ENCODE measurements around the gene MYZAP.

Gene MYZAP, protein sequence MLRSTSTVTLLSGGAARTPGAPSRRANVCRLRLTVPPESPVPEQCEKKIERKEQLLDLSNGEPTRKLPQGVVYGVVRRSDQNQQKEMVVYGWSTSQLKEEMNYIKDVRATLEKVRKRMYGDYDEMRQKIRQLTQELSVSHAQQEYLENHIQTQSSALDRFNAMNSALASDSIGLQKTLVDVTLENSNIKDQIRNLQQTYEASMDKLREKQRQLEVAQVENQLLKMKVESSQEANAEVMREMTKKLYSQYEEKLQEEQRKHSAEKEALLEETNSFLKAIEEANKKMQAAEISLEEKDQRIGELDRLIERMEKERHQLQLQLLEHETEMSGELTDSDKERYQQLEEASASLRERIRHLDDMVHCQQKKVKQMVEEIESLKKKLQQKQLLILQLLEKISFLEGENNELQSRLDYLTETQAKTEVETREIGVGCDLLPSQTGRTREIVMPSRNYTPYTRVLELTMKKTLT

DNA sequence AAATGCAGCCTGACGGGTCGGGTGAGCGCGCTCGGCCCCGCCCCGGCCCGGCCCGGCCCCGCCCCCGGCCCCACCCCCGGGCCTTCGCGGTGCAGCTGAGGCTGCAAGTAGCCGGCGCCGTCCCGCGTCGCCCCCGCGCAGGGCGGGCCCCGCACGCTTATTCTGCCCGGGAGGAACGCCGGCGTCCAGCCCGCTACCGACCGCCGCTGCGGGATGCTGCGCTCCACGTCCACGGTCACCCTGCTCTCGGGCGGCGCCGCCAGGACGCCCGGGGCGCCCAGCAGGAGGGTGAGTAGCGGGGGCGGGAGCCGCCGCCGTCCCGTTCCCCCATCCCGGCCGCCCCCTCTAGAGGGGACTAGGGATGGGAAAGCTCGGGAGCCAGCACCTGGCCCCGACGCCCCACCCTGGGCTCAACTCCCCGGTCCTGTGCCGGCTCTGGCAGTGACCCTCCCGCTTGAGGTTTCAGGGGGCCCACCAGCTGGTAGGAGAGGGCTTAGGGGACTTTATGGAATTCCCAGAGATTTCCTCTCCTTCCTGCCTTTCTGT lies at the start of gene MYZAP:
MYZAP (plus strand) TSS at position 83 of the 546 bp plus-strand sequence; CDS start at position 214, 131 bp downstream.
- Mint-ChIP-seq H3K9me3 (no peaks in the 10 kb centered on the region), H3K36me3 (ENCODE audit: insufficient read depth) (no peaks in the 10 kb centered on the region), H3K27me3 (peaks cover 69% of the 10 kb centered on the region), H3K4me3 (no peak within 1 kb of the TSS), H3K27ac (ENCODE audit: low read depth) (no peak within 1 kb of the TSS), H3K4me1 (peaks cover 4% of the 10 kb centered on the region)
- ATAC-seq (replicated peaks; ENCODE audit: extremely low read depth, poor library complexity, severe bottlenecking) (no peak), DNase-seq (ENCODE audit: low spot score in 2 of 2) (no peak)

DNA sequence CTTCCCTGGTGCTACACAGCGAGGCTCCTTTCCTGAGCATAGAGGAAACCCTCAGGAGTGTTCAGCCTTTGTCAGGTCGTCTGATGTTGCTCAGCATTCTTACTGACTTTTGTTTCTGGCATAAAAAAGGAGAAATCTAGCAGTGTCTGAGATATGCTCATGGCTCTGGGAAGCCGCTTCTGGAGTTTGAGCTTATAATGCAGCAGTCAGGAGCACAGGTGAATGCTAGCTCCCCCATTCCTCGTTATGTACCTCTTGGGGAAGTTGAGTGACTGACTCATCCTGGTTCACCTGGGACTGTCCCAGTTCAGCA lies 49.2 kb upstream of the MYZAP start:
- no peak for DNase-seq (ENCODE audit: low spot score in 2 of 2)
- Mint-ChIP-seq H3K36me3 (ENCODE audit: insufficient read depth) (no peaks in the 10 kb centered on the region), H3K4me1 (no peaks in the 10 kb centered on the region), H3K9me3 (no peaks in the 10 kb centered on the region), H3K27ac (ENCODE audit: low read depth) (no peak overlapping the region), H3K4me3 (no peak overlapping the region), H3K27me3 (peaks cover 40% of the 10 kb centered on the region)
- ATAC-seq (replicated peaks; ENCODE audit: extremely low read depth, poor library complexity, severe bottlenecking): no peak

DNA sequence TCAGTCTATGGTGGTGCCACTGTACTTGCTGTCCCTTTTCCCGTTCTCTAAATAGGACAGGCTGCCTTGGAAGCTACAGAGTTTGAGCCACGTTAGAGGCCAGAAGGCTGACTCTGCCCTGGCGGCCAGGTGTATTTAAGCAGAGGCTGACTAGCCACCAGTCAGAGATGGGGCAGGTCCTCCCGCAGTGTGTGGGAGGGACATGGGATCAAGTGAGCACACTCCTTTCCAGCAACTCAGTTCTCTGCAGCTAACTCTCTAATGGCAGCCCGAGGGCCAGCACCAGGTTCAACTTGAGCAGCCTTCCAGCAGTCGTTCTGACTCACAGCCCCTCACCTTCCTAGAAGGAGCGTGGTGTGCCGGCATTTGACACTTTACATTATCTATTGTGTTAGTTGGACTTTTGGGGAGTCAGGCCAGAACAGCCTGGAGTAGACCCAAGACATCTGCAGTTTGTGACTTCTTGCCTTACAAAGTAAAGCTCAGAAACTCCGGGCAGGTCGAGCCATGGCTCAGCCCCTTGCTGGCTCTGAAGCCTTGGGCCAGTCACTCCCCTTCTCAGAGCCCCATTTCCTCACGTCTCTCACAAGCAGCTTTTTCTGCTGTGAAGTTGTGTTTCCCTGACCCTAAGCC lies 46.7 kb upstream of the MYZAP start:
- DNase-seq (ENCODE audit: low spot score in 2 of 2): no peak
- Mint-ChIP-seq H3K4me1 (no peaks in the 10 kb centered on the region), H3K27ac (ENCODE audit: low read depth) (no peak overlapping the region), H3K9me3 (no peaks in the 10 kb centered on the region), H3K27me3 (peaks cover 42% of the 10 kb centered on the region), H3K36me3 (ENCODE audit: insufficient read depth) (no peaks in the 10 kb centered on the region), H3K4me3 (no peak overlapping the region)
- ATAC-seq (replicated peaks; ENCODE audit: extremely low read depth, poor library complexity, severe bottlenecking): no peak

DNA sequence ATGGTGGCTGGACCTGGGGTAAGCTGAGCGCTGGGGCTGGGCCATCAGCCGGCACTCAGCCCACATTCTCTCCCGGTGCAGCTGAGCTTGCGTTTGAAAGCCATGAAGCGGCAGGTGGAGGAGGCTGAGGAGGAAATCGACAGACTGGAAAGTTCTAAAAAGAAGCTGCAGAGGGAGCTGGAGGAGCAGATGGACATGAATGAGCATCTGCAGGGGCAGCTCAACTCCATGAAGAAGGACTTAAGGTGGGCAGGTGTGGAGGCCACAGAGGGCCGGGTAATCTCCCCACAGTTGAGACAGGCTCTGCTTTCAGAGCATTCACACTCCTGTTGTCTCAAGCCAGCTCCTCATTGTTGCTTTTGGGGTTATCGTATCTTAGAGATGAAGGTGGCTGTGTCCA lies 45.7 kb upstream of the MYZAP start:
- H3K9me3 Mint-ChIP-seq: no peaks in the 10 kb centered on the region
- peaks cover 36% of the 10 kb centered on the region for H3K27me3 Mint-ChIP-seq
- no peak overlapping the region for H3K4me3 Mint-ChIP-seq
- no peaks in the 10 kb centered on the region for H3K36me3 Mint-ChIP-seq (ENCODE audit: insufficient read depth)
- H3K4me1 Mint-ChIP-seq: no peaks in the 10 kb centered on the region
- ATAC-seq (replicated peaks; ENCODE audit: extremely low read depth, poor library complexity, severe bottlenecking) (no peak), DNase-seq (ENCODE audit: low spot score in 2 of 2) (no peak)
- no peak overlapping the region for H3K27ac Mint-ChIP-seq (ENCODE audit: low read depth)

DNA sequence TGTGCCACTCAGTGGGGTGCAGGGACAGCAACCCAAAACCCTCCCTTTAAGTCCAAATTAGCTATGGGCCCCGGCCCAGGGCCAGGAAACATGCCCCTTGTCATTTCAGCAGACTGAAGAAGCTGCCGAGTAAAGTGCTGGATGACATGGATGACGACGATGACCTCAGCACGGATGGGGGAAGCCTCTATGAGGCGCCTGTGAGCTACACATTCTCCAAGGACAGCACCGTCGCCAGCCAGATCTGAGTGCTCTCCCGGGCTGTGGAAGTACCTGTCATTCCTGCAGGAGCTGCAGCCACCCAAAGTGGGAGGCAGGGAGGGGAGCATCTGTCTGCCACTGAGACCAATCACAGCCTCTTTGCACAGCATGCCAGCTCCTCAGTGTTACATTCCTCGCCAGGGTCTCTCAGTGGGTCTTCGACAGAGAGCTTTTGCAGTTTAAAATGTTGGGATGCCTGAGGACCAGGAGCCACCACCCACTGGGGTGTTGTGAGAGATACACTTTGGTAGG lies 44.4 kb upstream of the MYZAP start:
- Mint-ChIP-seq H3K4me3 (no peak overlapping the region), H3K27me3 (peaks cover 49% of the 10 kb centered on the region), H3K36me3 (ENCODE audit: insufficient read depth) (no peaks in the 10 kb centered on the region), H3K27ac (ENCODE audit: low read depth) (no peak overlapping the region), H3K9me3 (no peaks in the 10 kb centered on the region), H3K4me1 (no peaks in the 10 kb centered on the region)
- ATAC-seq (replicated peaks; ENCODE audit: extremely low read depth, poor library complexity, severe bottlenecking) (no peak), DNase-seq (ENCODE audit: low spot score in 2 of 2) (no peak)

DNA sequence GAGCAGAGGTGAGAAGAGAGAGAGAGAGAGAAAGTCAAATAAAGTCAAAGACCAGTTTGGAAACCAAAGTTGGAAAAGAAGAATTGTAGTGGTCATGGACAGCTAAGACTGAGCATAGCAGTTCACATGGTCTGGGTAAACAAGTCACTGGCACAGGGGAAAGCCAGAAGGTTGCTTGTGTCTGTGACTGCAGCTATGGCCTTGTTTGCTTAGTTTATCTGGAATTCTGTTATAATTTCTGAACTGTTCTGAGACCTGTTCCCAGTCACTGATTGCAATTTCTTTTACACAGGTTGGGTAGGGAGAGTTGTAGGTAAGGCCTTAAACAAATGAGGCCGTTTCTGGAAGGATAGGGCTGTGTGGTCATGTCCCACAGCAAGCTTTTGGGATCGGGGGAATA lies 43.4 kb upstream of the MYZAP start:
- H3K9me3 Mint-ChIP-seq: no peaks in the 10 kb centered on the region
- DNase-seq (ENCODE audit: low spot score in 2 of 2) (no peak), ATAC-seq (replicated peaks; ENCODE audit: extremely low read depth, poor library complexity, severe bottlenecking) (no peak)
- no peaks in the 10 kb centered on the region for H3K4me1 Mint-ChIP-seq
- H3K27me3 Mint-ChIP-seq: peaks cover 55% of the 10 kb centered on the region
- H3K27ac Mint-ChIP-seq (ENCODE audit: low read depth): no peak overlapping the region
- H3K4me3 Mint-ChIP-seq: no peak overlapping the region
- no peaks in the 10 kb centered on the region for H3K36me3 Mint-ChIP-seq (ENCODE audit: insufficient read depth)

DNA sequence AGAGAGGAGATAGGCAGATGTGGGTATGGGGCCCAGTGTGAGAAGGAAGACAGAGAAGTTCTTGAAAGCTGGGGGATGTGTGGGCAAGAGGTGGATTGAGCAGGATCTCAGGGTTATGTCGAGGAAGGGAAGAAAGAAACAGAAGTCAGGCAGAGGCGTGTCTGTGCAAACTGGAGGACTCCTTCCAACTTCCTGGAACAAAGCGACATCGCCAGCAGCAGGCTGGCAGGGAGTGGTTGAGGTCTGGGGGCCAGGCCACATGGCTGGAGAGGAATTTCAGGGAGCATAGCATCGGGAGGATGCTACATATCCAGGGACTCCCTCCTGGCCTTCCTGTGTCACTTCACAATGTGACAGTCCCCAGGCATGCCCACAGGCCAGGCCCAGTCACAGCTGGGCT lies 42.9 kb upstream of the MYZAP start:
- Mint-ChIP-seq H3K36me3 (ENCODE audit: insufficient read depth) (no peaks in the 10 kb centered on the region), H3K9me3 (no peaks in the 10 kb centered on the region), H3K4me3 (no peak overlapping the region), H3K4me1 (no peaks in the 10 kb centered on the region), H3K27me3 (peaks cover 60% of the 10 kb centered on the region), H3K27ac (ENCODE audit: low read depth) (no peak overlapping the region)
- ATAC-seq (replicated peaks; ENCODE audit: extremely low read depth, poor library complexity, severe bottlenecking) (no peak), DNase-seq (ENCODE audit: low spot score in 2 of 2) (no peak)

DNA sequence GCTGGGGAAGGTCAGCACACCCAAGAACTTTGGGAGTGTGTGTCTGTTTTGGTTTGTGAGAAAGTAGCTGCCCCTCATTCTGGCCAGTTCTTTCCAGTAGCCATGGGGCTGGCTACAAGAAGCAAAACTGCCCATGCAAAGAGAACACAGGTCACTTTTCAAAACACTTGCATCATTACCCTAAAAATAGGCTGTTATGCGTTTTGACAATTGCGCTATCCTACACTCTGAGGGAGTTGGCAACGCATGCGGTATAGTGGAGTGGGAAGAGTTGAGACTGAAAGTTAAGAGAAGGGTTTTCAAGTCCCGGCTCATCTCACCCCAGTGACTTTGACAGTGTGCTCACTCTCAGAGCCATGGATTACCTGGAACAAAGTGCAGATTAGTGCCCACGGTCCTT lies 41.8 kb upstream of the MYZAP start:
- no peak for ATAC-seq (replicated peaks; ENCODE audit: extremely low read depth, poor library complexity, severe bottlenecking)

DNA sequence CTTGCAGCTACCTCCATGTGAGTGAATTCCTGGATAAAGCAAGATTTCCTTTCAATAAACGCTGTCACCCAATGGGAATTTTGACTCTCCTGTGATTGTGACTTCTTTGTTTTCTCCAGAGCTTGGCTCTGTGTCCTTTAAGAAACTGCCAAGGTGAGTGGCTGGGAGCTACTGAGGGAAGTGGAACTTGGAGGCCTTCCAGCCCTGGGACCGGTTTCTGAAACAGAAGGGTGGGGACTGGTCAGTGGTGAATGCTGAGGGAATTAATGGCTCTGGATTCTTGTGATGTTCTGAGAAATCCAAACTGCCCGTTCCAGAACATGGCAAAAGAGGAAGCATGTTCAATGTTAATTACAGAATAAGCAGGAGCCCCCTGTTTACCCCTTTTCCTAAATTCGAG lies 41.1 kb upstream of the MYZAP start:
- DNase-seq (ENCODE audit: low spot score in 2 of 2) (no peak), ATAC-seq (replicated peaks; ENCODE audit: extremely low read depth, poor library complexity, severe bottlenecking) (no peak)
- H3K9me3 Mint-ChIP-seq: no peaks in the 10 kb centered on the region
- H3K4me1 Mint-ChIP-seq: no peaks in the 10 kb centered on the region
- H3K27ac Mint-ChIP-seq (ENCODE audit: low read depth): no peak overlapping the region
- no peak overlapping the region for H3K4me3 Mint-ChIP-seq
- H3K36me3 Mint-ChIP-seq (ENCODE audit: insufficient read depth): no peaks in the 10 kb centered on the region
- peaks cover 72% of the 10 kb centered on the region for H3K27me3 Mint-ChIP-seq

More for the DNA sequence above, 41.8 kb upstream of the MYZAP start:
- no peaks in the 10 kb centered on the region for H3K4me1 Mint-ChIP-seq
- DNase-seq (ENCODE audit: low spot score in 2 of 2): no peak
- H3K9me3 Mint-ChIP-seq: no peaks in the 10 kb centered on the region
- H3K36me3 Mint-ChIP-seq (ENCODE audit: insufficient read depth): no peaks in the 10 kb centered on the region
- no peak overlapping the region for H3K27ac Mint-ChIP-seq (ENCODE audit: low read depth)
- H3K27me3 Mint-ChIP-seq: peaks cover 71% of the 10 kb centered on the region
- H3K4me3 Mint-ChIP-seq: no peak overlapping the region

DNA sequence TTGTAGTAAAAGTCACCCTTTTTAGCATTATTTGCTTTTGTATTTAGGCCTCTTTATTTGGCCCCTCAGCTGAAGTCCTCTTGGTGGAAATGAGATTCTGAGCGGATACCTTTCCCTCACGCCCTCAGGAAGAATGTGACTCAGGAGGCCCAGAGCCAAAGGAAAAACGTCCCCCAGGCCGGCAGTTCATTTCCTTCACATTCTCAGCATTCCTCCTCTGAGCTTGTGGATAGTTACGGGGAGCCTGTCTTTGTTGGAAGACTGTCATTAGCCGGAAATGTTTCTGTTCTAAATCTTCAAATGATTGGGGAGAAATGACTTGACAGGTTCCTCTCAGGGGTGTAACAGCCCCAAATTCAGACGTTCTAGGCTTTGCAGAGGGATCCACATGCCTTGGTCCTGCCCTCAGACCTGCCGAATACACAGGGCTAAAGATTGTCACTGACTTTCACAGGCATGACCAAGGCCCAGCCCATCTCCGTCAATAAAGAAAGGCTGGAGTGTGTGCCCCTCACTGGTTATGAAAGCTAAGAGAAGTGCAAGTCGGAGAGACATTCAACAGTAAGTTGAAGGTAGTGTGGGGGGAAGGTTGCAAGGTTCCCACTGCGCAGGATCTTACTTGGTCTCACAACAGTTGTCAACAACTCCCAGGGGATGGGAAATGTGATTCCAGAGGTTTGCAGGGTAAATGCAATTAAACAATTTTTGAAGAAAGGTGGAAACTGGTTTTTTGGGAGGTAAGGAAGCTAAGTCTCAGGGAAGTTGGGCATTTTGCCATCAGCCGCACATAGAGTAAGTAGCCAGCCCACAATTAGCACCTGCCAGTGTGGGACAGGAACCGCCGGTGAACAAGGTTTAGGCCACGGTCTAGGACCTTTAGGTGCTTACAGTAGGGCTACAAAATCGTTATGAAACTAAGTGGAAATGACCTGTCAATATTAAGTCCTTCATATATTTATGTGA lies 39.7 kb upstream of the MYZAP start:
- ATAC-seq (replicated peaks; ENCODE audit: extremely low read depth, poor library complexity, severe bottlenecking): no peak
- peaks cover 75% of the 10 kb centered on the region for H3K27me3 Mint-ChIP-seq
- DNase-seq (ENCODE audit: low spot score in 2 of 2): no peak
- H3K9me3 Mint-ChIP-seq: no peaks in the 10 kb centered on the region
- no peak overlapping the region for H3K27ac Mint-ChIP-seq (ENCODE audit: low read depth)
- no peak overlapping the region for H3K4me3 Mint-ChIP-seq
- H3K36me3 Mint-ChIP-seq (ENCODE audit: insufficient read depth): no peaks in the 10 kb centered on the region
- no peaks in the 10 kb centered on the region for H3K4me1 Mint-ChIP-seq

DNA sequence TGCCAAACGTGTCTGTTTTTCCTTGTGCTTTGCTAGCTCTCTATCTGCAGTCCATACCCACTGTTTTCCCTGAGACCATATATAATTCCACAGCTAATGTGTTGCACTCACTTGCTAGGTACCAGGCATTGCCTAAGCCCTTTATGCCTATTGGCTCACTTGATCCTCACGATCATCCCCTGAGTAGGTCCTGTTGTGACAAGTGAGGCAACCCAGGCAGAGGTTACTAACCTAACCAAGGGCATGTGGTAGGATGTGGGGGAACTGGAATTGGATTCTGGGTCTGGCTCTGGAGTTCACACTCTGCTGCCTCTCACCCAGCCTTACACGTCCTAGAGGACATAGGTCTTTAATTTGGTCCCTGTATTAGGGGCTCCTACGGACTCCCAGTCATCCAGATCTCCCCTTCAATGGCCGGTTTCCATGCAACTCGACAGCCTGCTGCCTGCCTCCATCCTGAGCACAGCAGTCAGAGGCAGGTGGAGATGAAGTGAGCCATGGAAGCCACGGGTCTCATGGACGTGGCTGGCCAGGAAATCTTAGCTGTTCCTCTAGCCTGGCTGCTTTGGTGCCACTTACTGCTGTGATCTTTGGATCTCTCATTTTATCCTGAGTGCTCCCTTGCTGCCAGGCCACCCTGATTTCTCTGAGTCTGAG lies 38.9 kb upstream of the MYZAP start:
- Mint-ChIP-seq H3K27me3 (peaks cover 74% of the 10 kb centered on the region), H3K4me1 (no peaks in the 10 kb centered on the region), H3K4me3 (no peak overlapping the region), H3K36me3 (ENCODE audit: insufficient read depth) (no peaks in the 10 kb centered on the region), H3K27ac (ENCODE audit: low read depth) (no peak overlapping the region), H3K9me3 (no peaks in the 10 kb centered on the region)
- no peak for DNase-seq (ENCODE audit: low spot score in 2 of 2)
- ATAC-seq (replicated peaks; ENCODE audit: extremely low read depth, poor library complexity, severe bottlenecking): no peak

DNA sequence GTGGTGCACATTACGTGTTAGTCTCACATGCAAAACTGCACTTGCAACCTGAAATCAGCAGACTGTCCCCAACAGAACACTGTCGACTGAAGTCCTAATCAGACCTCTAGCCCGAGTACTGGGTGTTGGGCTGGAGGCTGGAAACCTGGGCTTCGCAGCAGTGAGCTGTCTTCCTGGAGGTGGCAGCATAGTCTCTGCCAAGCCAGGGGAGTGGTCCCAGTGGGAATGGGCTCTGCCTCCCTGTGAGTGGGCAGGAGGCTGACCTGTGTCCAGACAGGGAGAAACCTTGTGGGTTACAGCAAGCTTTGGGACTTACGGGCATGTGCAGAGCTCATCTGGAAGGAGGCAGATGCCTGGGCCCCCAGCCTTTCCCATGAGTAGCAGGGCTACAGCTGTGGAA lies 38.2 kb upstream of the MYZAP start:
- no peak for DNase-seq (ENCODE audit: low spot score in 2 of 2)
- no peak for ATAC-seq (replicated peaks; ENCODE audit: extremely low read depth, poor library complexity, severe bottlenecking)
- no peaks in the 10 kb centered on the region for H3K4me1 Mint-ChIP-seq
- H3K27me3 Mint-ChIP-seq: peaks cover 67% of the 10 kb centered on the region
- no peaks in the 10 kb centered on the region for H3K36me3 Mint-ChIP-seq (ENCODE audit: insufficient read depth)
- no peaks in the 10 kb centered on the region for H3K9me3 Mint-ChIP-seq
- no peak overlapping the region for H3K4me3 Mint-ChIP-seq
- no peak overlapping the region for H3K27ac Mint-ChIP-seq (ENCODE audit: low read depth)
